Measurements from ENCODE around the gene ANO5.

ANO5 gene

DNA sequence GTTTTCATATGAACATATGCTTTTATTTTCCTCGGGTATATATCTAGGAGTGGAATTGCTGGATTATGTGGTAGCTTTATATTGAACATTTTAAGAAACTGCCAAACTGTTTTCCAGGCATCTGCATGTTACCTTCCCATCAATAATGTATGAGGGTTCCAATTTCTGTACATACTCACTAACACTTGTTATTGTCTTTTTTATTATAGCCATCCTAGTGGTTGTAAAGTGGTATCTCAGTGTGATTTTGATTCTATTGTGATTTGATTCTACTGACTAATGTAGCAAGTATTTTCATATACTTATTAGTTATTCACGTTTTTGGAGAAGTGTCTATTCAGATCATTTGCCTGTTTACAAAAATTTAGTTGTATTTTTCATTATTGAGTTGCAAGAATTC is 2.0 kb downstream of the ANO5 start:
- TF ChIP-seq EP300 (IDR thresholded peaks at IDR 0.05; ENCODE audit: borderline replicate concordance) (no peak), TAF1 (IDR thresholded peaks at IDR 0.05; ENCODE audit: low read depth) (no peak), EGR1 (IDR thresholded peaks at IDR 0.05) (no peak), RAD21 (IDR thresholded peaks at IDR 0.05; ENCODE audit: low read depth) (no peak), CEBPB (IDR thresholded peaks at IDR 0.05) (no peak)
- TF ChIP-seq, protein P1, sequence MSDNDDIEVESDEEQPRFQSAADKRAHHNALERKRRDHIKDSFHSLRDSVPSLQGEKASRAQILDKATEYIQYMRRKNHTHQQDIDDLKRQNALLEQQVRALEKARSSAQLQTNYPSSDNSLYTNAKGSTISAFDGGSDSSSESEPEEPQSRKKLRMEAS (IDR thresholded peaks at IDR 0.05): no peak

DNA sequence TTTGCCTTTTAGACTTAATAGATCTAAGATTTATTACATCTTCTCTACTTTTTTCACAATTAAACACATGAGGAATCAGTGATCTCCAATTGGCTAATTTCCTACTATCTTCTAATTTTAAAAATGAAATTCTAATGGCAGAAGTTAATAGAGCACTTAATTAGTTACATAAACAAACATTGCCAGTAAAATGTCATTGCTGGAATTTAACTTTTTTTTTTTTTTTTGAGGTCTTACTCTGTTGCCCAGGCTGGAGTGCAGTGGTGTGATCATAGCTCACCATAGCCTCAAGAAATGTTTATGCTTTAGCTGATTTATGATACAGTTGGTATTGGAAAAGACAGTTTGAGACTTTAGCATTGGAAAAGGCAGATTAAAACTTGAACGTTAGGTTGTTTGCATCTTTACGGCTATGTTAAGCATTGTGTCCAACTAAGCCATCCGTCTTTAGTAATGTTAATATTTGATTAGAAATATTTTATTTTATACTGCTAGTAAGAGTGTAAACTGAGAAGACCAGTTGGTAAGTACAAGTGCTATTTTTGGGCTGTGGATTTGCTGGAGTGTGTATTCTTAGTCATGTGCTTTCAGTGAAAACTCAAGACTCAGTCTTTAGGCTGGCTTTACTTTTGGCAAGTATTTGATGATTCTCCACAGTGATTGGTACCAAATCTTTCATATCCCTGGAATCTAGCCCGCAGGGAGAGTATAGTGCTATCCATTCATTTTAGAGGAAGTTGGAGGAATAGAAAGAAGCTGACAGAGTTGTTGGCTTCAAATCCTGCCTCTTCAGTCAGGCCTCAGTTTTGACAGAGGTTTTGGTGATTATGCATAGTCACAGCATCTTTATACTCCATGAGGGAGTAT is 4.5 kb downstream of the ANO5 start:
- TF ChIP-seq, protein P2, sequence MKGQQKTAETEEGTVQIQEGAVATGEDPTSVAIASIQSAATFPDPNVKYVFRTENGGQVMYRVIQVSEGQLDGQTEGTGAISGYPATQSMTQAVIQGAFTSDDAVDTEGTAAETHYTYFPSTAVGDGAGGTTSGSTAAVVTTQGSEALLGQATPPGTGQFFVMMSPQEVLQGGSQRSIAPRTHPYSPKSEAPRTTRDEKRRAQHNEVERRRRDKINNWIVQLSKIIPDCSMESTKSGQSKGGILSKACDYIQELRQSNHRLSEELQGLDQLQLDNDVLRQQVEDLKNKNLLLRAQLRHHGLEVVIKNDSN (IDR thresholded peaks at IDR 0.05): no peak
- TF ChIP-seq ZBTB7A (IDR thresholded peaks at IDR 0.05; ENCODE audit: low read depth) (no peak), RAD21 (IDR thresholded peaks at IDR 0.05; ENCODE audit: low read depth) (no peak)

DNA sequence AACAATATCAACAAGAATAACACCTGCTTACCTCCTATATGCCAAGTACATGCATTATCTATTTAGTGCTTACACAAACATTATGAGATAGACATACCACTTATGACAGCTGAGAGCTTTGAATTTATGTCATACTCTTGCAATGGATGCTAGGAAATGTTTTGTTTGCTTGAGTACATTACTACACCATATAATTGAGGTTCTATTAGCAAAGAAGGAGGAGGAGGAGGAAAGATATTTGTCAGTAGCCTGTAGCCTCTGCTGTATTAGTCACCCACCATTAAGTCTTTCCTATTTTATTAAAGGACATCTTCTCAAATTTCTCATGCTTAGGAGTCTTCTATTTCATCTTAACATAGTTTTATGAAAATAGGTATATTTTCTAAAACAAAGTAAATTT is 6.4 kb downstream of the ANO5 start:
- TF ChIP-seq, protein P1 (IDR thresholded peaks at IDR 0.05): no peak
- no peak for TF ChIP-seq RAD21 (IDR thresholded peaks at IDR 0.05; ENCODE audit: low read depth)
- no peak for TF ChIP-seq CEBPB (IDR thresholded peaks at IDR 0.05)
- TF ChIP-seq TCF12 (IDR thresholded peaks at IDR 0.05; ENCODE audit: low read depth): no peak
- TF ChIP-seq, protein P2 (IDR thresholded peaks at IDR 0.05): no peak
- TF ChIP-seq, protein P3, sequence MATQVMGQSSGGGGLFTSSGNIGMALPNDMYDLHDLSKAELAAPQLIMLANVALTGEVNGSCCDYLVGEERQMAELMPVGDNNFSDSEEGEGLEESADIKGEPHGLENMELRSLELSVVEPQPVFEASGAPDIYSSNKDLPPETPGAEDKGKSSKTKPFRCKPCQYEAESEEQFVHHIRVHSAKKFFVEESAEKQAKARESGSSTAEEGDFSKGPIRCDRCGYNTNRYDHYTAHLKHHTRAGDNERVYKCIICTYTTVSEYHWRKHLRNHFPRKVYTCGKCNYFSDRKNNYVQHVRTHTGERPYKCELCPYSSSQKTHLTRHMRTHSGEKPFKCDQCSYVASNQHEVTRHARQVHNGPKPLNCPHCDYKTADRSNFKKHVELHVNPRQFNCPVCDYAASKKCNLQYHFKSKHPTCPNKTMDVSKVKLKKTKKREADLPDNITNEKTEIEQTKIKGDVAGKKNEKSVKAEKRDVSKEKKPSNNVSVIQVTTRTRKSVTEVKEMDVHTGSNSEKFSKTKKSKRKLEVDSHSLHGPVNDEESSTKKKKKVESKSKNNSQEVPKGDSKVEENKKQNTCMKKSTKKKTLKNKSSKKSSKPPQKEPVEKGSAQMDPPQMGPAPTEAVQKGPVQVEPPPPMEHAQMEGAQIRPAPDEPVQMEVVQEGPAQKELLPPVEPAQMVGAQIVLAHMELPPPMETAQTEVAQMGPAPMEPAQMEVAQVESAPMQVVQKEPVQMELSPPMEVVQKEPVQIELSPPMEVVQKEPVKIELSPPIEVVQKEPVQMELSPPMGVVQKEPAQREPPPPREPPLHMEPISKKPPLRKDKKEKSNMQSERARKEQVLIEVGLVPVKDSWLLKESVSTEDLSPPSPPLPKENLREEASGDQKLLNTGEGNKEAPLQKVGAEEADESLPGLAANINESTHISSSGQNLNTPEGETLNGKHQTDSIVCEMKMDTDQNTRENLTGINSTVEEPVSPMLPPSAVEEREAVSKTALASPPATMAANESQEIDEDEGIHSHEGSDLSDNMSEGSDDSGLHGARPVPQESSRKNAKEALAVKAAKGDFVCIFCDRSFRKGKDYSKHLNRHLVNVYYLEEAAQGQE (IDR thresholded peaks at IDR 0.05; ENCODE audit: low read depth): no peak
- TF ChIP-seq FOXM1 (IDR thresholded peaks at IDR 0.05; ENCODE audit: borderline replicate concordance, low read depth): no peak
- TF ChIP-seq CREB1 (IDR thresholded peaks at IDR 0.05; ENCODE audit: low read depth): no peak
- TF ChIP-seq ZBTB7A (IDR thresholded peaks at IDR 0.05; ENCODE audit: low read depth): no peak
- no peak for TF ChIP-seq EP300 (IDR thresholded peaks at IDR 0.05; ENCODE audit: borderline replicate concordance)
- TF ChIP-seq NFIC (IDR thresholded peaks at IDR 0.05): no peak
- no peak for TF ChIP-seq YY1 (IDR thresholded peaks at IDR 0.05; ENCODE audit: low read depth)
- no peak for TF ChIP-seq TEAD4 (IDR thresholded peaks at IDR 0.05)
- TF ChIP-seq EGR1 (IDR thresholded peaks at IDR 0.05): no peak
- TF ChIP-seq TAF1 (IDR thresholded peaks at IDR 0.05; ENCODE audit: low read depth): no peak

DNA sequence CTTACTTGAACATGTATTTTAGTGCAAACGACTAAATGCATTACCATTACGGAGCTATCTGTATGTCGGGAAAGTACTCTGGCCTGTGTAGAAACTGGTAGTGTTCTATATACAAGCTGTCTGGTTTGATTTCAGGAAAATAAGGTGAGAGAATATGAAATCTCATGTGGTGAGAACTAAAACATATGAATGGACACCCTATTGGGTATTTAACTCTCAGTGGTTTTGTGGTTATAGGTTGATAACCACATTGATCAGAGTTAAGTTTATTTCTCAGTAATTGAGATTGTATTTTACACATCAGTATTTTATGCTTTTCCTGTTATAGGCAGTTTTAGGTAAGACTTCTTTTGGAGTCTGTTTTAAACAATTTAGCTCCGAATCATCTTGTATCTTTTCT is 10.4 kb downstream of the ANO5 start:
- no peak for TF ChIP-seq FOXM1 (IDR thresholded peaks at IDR 0.05; ENCODE audit: borderline replicate concordance, low read depth)
- TF ChIP-seq CEBPB (IDR thresholded peaks at IDR 0.05): no peak
- TF ChIP-seq NFIC (IDR thresholded peaks at IDR 0.05): no peak
- no peak for TF ChIP-seq TCF12 (IDR thresholded peaks at IDR 0.05; ENCODE audit: low read depth)

DNA sequence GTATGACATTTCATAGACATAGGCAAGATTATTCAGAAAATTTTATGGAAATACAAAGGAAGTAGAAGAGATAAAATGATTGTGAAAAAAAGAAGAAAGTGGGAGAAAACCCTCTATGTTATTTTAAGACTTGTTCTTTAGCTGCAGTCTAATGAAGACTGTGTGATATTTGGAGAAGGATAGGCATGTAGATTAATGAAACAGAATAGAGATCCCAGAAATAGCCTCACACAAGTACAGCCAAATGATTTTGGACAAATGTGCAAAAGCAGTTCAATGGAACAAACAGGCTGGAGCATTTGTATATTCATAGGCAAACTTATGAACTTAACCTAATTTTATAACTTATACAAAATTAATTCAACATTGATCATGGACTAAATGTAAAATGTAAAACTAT is 14.3 kb downstream of the ANO5 start:
- TF ChIP-seq, protein P3 (IDR thresholded peaks at IDR 0.05; ENCODE audit: low read depth): no peak
- TF ChIP-seq EP300 (IDR thresholded peaks at IDR 0.05; ENCODE audit: borderline replicate concordance): no peak
- TF ChIP-seq NFIC (IDR thresholded peaks at IDR 0.05): no peak
- no peak for TF ChIP-seq YY1 (IDR thresholded peaks at IDR 0.05; ENCODE audit: low read depth)
- no peak for TF ChIP-seq TCF12 (IDR thresholded peaks at IDR 0.05; ENCODE audit: low read depth)
- no peak for TF ChIP-seq RAD21 (IDR thresholded peaks at IDR 0.05; ENCODE audit: low read depth)
- TF ChIP-seq FOXM1 (IDR thresholded peaks at IDR 0.05; ENCODE audit: borderline replicate concordance, low read depth): no peak
- no peak for TF ChIP-seq CREB1 (IDR thresholded peaks at IDR 0.05; ENCODE audit: low read depth)
- no peak for TF ChIP-seq CEBPB (IDR thresholded peaks at IDR 0.05)
- TF ChIP-seq ZBTB7A (IDR thresholded peaks at IDR 0.05; ENCODE audit: low read depth): no peak
- TF ChIP-seq EGR1 (IDR thresholded peaks at IDR 0.05): no peak
- TF ChIP-seq, protein P2 (IDR thresholded peaks at IDR 0.05): no peak
- TF ChIP-seq TAF1 (IDR thresholded peaks at IDR 0.05; ENCODE audit: low read depth): no peak
- TF ChIP-seq TEAD4 (IDR thresholded peaks at IDR 0.05): no peak
- TF ChIP-seq, protein P1 (IDR thresholded peaks at IDR 0.05): no peak
